ENCODE data around the gene APBA2. TPM values are rescaled to one million over a fixed set of nuclear protein-coding genes. Genes with fewer than 3 reads are reported as not detected.
"Not testable (repeated sequence)": the region's sequence is repeated elsewhere in the genome, so short reads cannot be mapped to it uniquely, and the experiment has no call there.

The APBA2 gene
- total and polyA plus RNA-seq, 12 donors = 0.16 to 0.85 (median 0.46) TPM

DNA sequence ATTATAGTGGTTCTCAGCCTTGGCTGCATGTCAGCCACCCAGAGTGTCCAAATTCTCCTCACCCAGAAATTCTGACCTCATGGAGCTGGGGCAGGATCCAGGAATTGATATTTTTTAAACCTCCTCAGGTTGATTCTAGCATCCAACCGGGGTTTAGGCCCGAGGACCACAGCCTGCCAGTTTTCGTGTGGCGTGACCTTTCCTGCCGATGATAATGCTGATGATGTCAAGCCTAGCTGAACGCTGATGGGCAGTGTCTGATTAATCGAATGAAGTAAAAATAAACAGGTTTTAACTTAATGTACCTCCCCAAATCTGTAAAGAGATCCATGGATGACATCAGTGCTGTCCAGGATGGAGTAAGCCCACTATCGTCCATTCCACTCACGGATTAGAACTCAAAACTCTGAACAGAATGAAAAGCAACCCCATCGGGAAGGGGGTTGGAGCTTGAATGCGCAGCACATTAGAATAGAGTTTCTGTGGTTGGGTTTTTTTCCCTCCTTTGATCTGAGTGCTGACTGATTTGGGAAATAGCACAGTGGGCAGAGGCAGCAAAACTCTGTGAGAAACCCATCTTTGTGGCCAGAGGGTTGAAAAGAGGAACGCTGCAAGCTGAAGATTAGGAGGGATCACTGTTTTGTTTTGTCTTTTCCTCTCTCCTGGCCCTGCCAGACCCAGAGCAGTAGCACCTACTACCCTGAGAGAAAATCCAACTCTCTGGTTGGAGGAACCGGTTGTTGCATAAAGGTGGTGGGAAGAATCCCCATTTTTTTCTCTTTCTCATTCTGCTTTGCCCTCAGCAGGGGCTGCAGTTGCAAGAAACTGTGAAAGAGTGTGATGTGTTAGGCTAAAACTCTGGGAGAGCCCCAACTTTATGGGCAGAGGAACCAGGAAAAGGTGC is 153.9 kb downstream of the APBA2 start:
- 76 to 77% methylated on average over 13 of the region's 13 CpGs for WGBS, 2 donors
- Histone ChIP-seq H3K36me3 (no peaks in the 10 kb centered on the region), H3K4me3 (no peak overlapping the region), H3K9me3 (no peaks in the 10 kb centered on the region), H3K27me3 (peaks cover 0 to 4% (median 0%) of the 10 kb centered on the region in 7 donors), H3K4me1 (no peaks in the 10 kb centered on the region), H3K27ac (no peak overlapping the region)
- DNase-seq = no peak
- intact Hi-C loops (cut with DNase I) = no loop called here
- TF ChIP-seq, protein P1, sequence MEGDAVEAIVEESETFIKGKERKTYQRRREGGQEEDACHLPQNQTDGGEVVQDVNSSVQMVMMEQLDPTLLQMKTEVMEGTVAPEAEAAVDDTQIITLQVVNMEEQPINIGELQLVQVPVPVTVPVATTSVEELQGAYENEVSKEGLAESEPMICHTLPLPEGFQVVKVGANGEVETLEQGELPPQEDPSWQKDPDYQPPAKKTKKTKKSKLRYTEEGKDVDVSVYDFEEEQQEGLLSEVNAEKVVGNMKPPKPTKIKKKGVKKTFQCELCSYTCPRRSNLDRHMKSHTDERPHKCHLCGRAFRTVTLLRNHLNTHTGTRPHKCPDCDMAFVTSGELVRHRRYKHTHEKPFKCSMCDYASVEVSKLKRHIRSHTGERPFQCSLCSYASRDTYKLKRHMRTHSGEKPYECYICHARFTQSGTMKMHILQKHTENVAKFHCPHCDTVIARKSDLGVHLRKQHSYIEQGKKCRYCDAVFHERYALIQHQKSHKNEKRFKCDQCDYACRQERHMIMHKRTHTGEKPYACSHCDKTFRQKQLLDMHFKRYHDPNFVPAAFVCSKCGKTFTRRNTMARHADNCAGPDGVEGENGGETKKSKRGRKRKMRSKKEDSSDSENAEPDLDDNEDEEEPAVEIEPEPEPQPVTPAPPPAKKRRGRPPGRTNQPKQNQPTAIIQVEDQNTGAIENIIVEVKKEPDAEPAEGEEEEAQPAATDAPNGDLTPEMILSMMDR (IDR thresholded peaks at IDR 0.05) = no peak
- ATAC-seq = no peak

DNA sequence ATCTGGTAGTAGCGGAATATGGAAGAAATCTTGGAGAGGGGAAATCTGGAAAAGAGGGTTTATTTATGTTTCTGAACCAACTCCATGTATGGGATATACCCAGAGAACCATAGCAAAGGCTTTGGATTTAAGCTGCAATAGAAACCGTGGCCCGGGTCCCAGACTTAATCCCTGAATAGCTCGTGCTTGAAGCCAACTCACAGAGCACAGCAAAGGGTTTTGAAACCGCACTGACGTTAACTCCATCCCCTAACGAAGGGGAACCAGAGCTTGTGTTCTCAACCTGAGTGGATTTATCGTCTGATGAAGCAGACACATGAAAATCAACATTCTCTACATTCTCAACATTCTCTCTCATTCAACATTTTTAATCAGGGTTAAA is 154.6 kb downstream of the APBA2 start:
- Histone ChIP-seq H3K36me3 (no peaks in the 10 kb centered on the region), H3K4me1 (no peaks in the 10 kb centered on the region), H3K4me3 (no peak overlapping the region), H3K9me3 (no peaks in the 10 kb centered on the region), H3K27ac (no peak overlapping the region), H3K27me3 (peaks cover 0 to 4% (median 0%) of the 10 kb centered on the region in 7 donors)
- no peak for ATAC-seq
- intact Hi-C loops (cut with DNase I) = no loop called here
- DNase-seq = no peak
- TF ChIP-seq, protein P1 (IDR thresholded peaks at IDR 0.05) = no peak
- 47 to 52% methylated on average over 8 of the region's 8 CpGs for WGBS, 2 donors

DNA sequence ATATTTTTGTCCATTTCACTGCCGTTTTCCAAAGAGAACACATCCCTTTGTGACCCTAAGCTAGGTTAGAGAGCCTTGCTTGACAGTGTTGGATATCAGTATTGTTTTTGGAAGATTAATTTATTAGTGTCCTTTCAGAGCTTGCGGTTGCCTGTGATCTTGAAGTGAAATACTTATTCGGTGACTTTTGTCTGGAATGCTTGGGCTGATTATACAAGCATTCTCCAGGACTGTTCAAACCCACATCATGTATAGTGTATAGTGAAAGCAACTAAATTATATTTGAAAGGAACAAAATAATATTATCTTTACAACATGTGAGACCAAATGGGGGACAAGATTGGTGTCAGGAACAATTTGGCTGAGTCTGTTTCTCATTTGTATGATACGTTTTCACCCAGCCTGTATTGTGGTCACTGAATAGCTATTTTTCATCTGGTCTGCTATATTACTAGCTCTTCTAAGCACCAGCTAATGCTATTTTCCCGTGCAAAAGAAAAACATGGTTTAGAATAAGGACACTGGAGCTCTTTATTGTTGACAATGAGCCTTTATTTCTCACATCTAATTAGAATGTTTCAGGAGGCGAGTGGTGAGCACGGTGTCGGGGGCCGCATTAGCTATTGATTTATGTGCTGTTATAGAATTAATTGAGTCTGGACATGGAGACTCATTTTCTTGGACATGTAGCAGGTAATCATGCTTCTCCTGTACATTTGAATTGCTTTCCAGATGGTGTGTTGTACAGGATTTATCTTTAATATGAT is 158.1 kb downstream of the APBA2 start:
- Histone ChIP-seq H3K9me3 (no peaks in the 10 kb centered on the region), H3K4me1 (no peaks in the 10 kb centered on the region), H3K4me3 (no peak overlapping the region), H3K36me3 (no peaks in the 10 kb centered on the region), H3K27me3 (peaks cover 0 to 8% (median 0%) of the 10 kb centered on the region in 7 donors), H3K27ac (no peak overlapping the region)
- TF ChIP-seq, protein P1 (IDR thresholded peaks at IDR 0.05) = no peak
- intact Hi-C loops (cut with DNase I) = no loop called here
- ATAC-seq = no peak
- 83 to 87% methylated on average over 9 of the region's 9 CpGs for WGBS, 2 donors
- no peak for DNase-seq

DNA sequence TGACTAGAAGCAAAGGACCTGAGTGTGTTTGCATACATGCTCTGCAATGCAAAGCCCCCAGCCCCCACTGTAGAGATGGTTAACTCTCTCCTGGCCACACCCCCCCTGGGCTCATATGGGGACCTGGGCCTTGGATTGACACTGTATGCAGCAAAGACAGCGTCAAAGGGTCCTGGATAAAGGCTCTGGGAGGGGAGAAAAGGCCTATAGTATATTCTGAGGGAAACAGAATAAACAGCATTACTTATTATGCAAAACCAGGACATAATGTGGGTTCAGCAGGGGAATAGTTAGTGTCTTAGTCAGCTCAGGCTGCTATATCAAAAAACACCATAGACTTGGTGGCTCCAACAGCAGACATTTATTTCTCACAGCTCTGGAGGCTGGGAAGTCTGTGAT is 158.7 kb downstream of the APBA2 start:
- Histone ChIP-seq H3K4me1 (no peaks in the 10 kb centered on the region), H3K27me3 (peaks cover 0 to 8% (median 0%) of the 10 kb centered on the region in 7 donors), H3K9me3 (no peaks in the 10 kb centered on the region), H3K4me3 (no peak overlapping the region), H3K27ac (no peak overlapping the region), H3K36me3 (no peaks in the 10 kb centered on the region)
- intact Hi-C loops (cut with DNase I) = no loop called here
- 90 to 95% methylated on average over 1 of the region's 1 CpG for WGBS, 2 donors
- no peak for ATAC-seq
- TF ChIP-seq, protein P1 (IDR thresholded peaks at IDR 0.05) = no peak
- no peak for DNase-seq

DNA sequence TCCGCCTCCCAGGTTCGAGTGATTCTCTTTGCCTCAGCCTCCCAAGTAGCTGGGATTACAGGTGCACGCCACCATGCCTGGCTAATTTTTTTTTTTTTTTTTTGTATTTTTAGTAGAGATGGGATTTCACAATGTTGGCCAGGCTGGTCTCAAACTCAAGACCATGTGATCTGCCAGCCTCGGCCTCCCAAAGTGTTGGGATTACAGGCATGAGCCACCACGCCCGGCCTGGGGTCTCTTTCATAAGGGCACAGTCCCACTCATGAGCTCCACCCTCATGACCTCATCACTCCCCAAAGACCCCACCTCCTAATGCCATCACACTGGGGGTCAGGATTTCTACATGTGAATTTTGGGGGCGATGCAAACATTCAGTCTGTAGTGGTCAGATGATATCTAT is 159.4 kb downstream of the APBA2 start:
- H3K4me3 ChIP-seq; H3K27ac ChIP-seq; H3K9me3 ChIP-seq; H3K27me3 ChIP-seq; ATAC-seq; H3K4me1 ChIP-seq; DNase-seq; intact Hi-C loops (cut with DNase I); H3K36me3 ChIP-seq: not testable (repeated sequence)
- WGBS, 2 donors = 93 to 98% methylated on average over 7 of the region's 7 CpGs

All from heart right ventricle (tissue), 16 donors.